H1 (cell line): ENCODE data around the gene BASP1.

Experiments used
- EZH2 ChIP-seq: fragments of 200-600 bp; sonication (generic); IDR thresholded peaks from 2 replicates; pipeline ENCODE4 v1.7.1; 2012; ENCODE audit warnings: low read depth, mild to moderate bottlenecking, moderate library complexity, low read length, inconsistent platforms; ENCODE audit not compliant: severe bottlenecking
- TF ChIP-seq, protein P1 (sequence below): IDR thresholded peaks from 2 replicates; pipeline ENCODE4 v1.6.1; 2011; ENCODE audit warnings: low read depth, mild to moderate bottlenecking, low read length; ENCODE audit not compliant: insufficient read depth

DNA sequence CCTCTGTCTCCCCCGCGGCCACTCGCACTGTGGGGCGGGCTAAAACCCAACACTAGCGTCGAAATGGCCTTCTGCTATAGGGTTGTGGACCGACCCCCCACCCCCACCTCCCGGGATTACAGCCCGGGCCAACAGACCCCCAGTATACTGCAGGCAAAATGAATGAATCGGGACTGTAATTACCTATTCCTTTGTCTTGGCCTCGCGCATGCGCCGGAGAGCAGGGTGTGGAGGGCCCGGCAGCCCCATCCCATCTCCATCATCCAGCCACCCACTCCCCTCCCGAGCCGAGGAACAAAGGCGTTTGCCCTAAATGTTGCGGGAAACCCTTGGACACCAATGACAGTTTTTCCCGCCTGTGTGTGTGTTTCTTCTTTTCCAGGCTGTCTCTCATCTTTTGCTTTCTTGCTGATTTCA is 1.6 kb downstream of the BASP1 start:
- TF ChIP-seq EZH2: no peak
- TF ChIP-seq, protein P1, sequence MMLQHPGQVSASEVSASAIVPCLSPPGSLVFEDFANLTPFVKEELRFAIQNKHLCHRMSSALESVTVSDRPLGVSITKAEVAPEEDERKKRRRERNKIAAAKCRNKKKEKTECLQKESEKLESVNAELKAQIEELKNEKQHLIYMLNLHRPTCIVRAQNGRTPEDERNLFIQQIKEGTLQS: no peak
